Fibroblast of lung (primary cell): Measurements from ENCODE around the gene RNMT. TPM values are rescaled to one million over a fixed set of nuclear protein-coding genes. Genes with fewer than 3 reads are reported as not detected.

Experiments
- DNase-seq, 2 donors: peaks; one replicate each; pipeline versions ENCODE4 v3.0.0 to v3.0.0-alpha.2; 2010; ENCODE audit warnings: low read depth in 2 of 2
- H2AFZ ChIP-seq: 2 replicates; pipeline ENCODE4 v1.5.1; 2012; ENCODE audit warnings: low read length, control low read depth, inconsistent platforms
- H3K27ac ChIP-seq: 2 replicates; pipeline ENCODE4 v1.5.1; 2011; ENCODE audit warnings: low read length, control low read depth; ENCODE audit not compliant: insufficient read depth
- H3K27me3 ChIP-seq: 2 replicates; pipeline ENCODE4 v1.5.1; 2011; ENCODE audit warnings: mild to moderate bottlenecking, low read length; ENCODE audit not compliant: control insufficient read depth, insufficient read depth
- H3K36me3 ChIP-seq: 2 replicates; pipeline ENCODE4 v1.5.1; 2011; ENCODE audit warnings: low read length; ENCODE audit not compliant: control insufficient read depth, insufficient read depth
- H3K4me1 ChIP-seq: 2 replicates; pipeline ENCODE4 v1.5.1; 2011; ENCODE audit warnings: low read length; ENCODE audit not compliant: control insufficient read depth, insufficient read depth; ENCODE audit errors: extremely low read depth
- H3K4me2 ChIP-seq: 2 replicates; pipeline ENCODE4 v1.5.1; 2011; ENCODE audit warnings: low read length, control low read depth; ENCODE audit not compliant: insufficient read depth; ENCODE audit errors: extremely low read depth
- H3K4me3 ChIP-seq, 4 experiments: fragments of 200-600 bp in 1 of 4; sonication (generic) in 1 of 4; replicated peaks in 1 of 4; 2 replicates each; pipeline ENCODE4 v1.5.1; 2011 to 2016; ENCODE audit warnings: low read length in 4 of 4, low read depth in 3 of 4, mild to moderate bottlenecking in 3 of 4, control low read depth in 2 of 4, inconsistent platforms in 1 of 4, mixed read lengths in 1 of 4; ENCODE audit not compliant: insufficient read depth in 1 of 4; ENCODE audit errors: control extremely low read depth in 1 of 4
- H3K79me2 ChIP-seq: 2 replicates; pipeline ENCODE4 v1.5.1; 2012; ENCODE audit warnings: mild to moderate bottlenecking, low read length, inconsistent platforms; ENCODE audit not compliant: control insufficient read depth, insufficient read depth
- H3K9ac ChIP-seq: 2 replicates; pipeline ENCODE4 v1.5.1; 2011; ENCODE audit warnings: mild to moderate bottlenecking, low read length, control low read depth; ENCODE audit not compliant: insufficient read depth
- H3K9me3 ChIP-seq: 2 replicates; pipeline ENCODE4 v1.5.1; 2012; ENCODE audit warnings: low read depth, low read length; ENCODE audit not compliant: control insufficient read depth, insufficient read depth
- H4K20me1 ChIP-seq: 2 replicates; pipeline ENCODE4 v1.5.1; 2011; ENCODE audit warnings: low read length; ENCODE audit not compliant: control insufficient read depth, insufficient read depth; ENCODE audit errors: extremely low read depth
- CTCF ChIP-seq, 2 donors: IDR thresholded peaks in 1 of 2; conservative IDR thresholded peaks in 1 of 2; 1 replicate in 1 of 2; 2 replicates in 1 of 2; pipeline ENCODE4 v1.5.1; 2011 to 2012; ENCODE audit warnings: low read length in 2 of 2, control low read depth in 1 of 2, inconsistent platforms in 1 of 2, low read depth in 1 of 2, mild to moderate bottlenecking in 1 of 2
- EZH2 ChIP-seq: IDR thresholded peaks from 2 replicates; pipeline ENCODE4 v1.5.1; 2012; ENCODE audit warnings: low read length, control low read depth, mild to moderate bottlenecking; ENCODE audit errors: missing control alignments
- polyA plus RNA-seq, 2 donors: library from polyadenylated mRNA; depleted of rRNA in 1 of 2; stranded (reverse) in 1 of 2; unstranded in 1 of 2; fragments of >200 nt; gene quantifications; 2 replicates each; pipeline ENCODE4 v1.2.1, GENCODE V29; 2011 to 2012; ENCODE audit warnings: missing spikeins in 1 of 2
- total RNA-seq: library from RNA; depleted of rRNA; stranded (reverse); fragments of >200 nt; gene quantifications from 2 replicates; pipeline ENCODE4 v1.2.1, GENCODE V29; 2014

Gene RNMT
- total and polyA plus RNA-seq, 2 donors (not counting 1 experiment from before 2014, with no cell fraction given): 17.2 to 18.2 TPM

DNA sequence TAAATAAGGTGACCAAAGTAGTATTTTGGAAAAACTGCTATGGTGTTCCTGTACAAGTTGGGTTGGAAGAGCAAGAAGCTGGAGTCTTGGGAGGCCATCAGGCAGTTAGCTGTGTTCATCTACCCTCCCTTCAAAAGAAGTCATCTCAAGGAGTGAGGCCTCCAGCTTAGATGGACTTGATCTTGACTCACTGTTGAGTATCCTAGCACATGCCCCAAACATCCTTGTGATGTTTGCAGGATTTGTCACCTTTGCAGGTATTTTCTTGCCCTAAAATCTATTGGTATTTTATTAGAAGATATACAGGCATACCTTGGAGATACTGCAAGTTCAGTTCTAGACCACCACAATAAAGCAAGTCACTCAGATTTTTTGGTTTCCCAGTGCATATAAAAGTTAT is 30.2 kb downstream of the RNMT start:
- no peaks in the 10 kb centered on the region for H3K79me2 ChIP-seq
- no peaks in the 10 kb centered on the region for H4K20me1 ChIP-seq
- DNase-seq: no peak
- H3K27me3 ChIP-seq: no peaks in the 10 kb centered on the region
- no peak overlapping the region for H3K27ac ChIP-seq
- no peak overlapping the region for H3K4me3 ChIP-seq
- no peak overlapping the region for H2AFZ ChIP-seq
- TF ChIP-seq CTCF (conservative IDR thresholded peaks at IDR 0.05 in 1 of 2, IDR thresholded peaks at IDR 0.05 in 1 of 2; ENCODE audit: low read depth in 1 of 2, low read length in 2 of 2) (no peak), EZH2 (no peak)
- H3K9ac ChIP-seq: no peak overlapping the region
- no peak overlapping the region for H3K4me2 ChIP-seq
- H3K36me3 ChIP-seq: peaks cover 2% of the 10 kb centered on the region
- no peaks in the 10 kb centered on the region for H3K9me3 ChIP-seq
- H3K4me1 ChIP-seq: no peaks in the 10 kb centered on the region

DNA sequence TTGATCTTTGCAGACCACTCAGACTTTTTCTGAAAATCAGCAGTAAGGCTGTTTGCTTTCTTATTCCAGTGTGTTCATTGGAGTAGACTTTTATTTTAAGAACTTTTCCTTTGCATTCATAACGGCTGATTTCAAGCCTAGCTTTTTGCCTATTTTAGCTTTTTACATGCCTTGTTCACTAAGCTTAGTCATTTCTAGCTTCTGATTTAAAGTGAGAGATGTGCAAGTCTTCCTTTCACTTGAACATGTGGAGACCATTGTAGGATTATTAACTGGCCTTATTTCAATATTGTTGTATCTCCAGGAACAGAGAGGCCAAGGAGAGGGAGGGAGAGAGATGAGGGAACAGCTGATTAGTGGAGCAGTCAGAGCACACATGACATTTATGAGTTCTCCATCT is 32.1 kb downstream of the RNMT start:
- Histone ChIP-seq H3K4me1 (no peaks in the 10 kb centered on the region), H3K4me3 (no peak overlapping the region), H3K36me3 (peaks cover 2% of the 10 kb centered on the region), H3K9ac (no peak overlapping the region), H3K27me3 (no peaks in the 10 kb centered on the region), H4K20me1 (no peaks in the 10 kb centered on the region), H3K79me2 (no peaks in the 10 kb centered on the region), H3K4me2 (no peak overlapping the region), H2AFZ (no peak overlapping the region), H3K9me3 (no peaks in the 10 kb centered on the region), H3K27ac (no peak overlapping the region)
- TF ChIP-seq EZH2 (no peak), CTCF (conservative IDR thresholded peaks at IDR 0.05 in 1 of 2, IDR thresholded peaks at IDR 0.05 in 1 of 2; ENCODE audit: low read depth in 1 of 2, low read length in 2 of 2) (no peak)
- DNase-seq: no peak

DNA sequence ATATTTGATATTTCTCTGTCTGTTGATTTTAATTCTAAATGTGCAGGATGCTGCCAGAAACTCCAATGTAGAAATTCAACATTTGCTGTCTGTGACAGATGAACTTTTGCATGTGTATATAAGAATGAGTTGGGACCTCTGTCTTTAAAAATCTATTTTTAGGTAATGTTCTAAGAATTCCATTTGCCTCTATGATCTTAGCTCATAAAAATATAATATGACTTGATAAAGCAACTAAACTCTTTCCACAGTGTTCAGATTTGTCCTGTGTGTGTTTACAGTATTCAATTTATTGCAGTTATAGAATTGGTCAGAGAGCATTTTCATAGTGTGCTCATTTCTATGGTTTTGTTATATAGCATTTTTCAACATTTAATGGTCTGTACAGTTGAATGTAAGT is 33.6 kb downstream of the RNMT start:
- Histone ChIP-seq H2AFZ (no peak overlapping the region), H3K4me1 (no peaks in the 10 kb centered on the region), H3K9ac (no peak overlapping the region), H3K4me3 (no peak overlapping the region), H3K4me2 (no peak overlapping the region), H3K27me3 (no peaks in the 10 kb centered on the region), H4K20me1 (no peaks in the 10 kb centered on the region), H3K9me3 (no peaks in the 10 kb centered on the region), H3K27ac (no peak overlapping the region), H3K36me3 (peaks cover 2% of the 10 kb centered on the region), H3K79me2 (no peaks in the 10 kb centered on the region)
- no peak for TF ChIP-seq CTCF (conservative IDR thresholded peaks at IDR 0.05 in 1 of 2, IDR thresholded peaks at IDR 0.05 in 1 of 2; ENCODE audit: low read depth in 1 of 2, low read length in 2 of 2)
- TF ChIP-seq EZH2: no peak
- DNase-seq: no peak
